ENCODE results near the gene LRCH1. TPM values are rescaled to one million over a fixed set of nuclear protein-coding genes. Genes with fewer than 3 reads are reported as not detected.

Gene LRCH1
- total and polyA plus RNA-seq, 8 donors, result 2.0 to 10.5 (median 3.8) TPM

- no peaks in the 10 kb centered on the region for H3K9me3 ChIP-seq
- H3K4me1 ChIP-seq, result no peaks in the 10 kb centered on the region
- H3K4me3 ChIP-seq, result no peak overlapping the region
- TF ChIP-seq CTCF (IDR thresholded peaks at IDR 0.05), result no peak
- no peak for FAIRE-seq
- WGBS, 2 donors, result 91 to 92% methylated on average over 3 of the region's 3 CpGs
- intact Hi-C loops (cut with DNase I), result no loop called here
- no peaks in the 10 kb centered on the region for H3K27me3 ChIP-seq
- H3K36me3 ChIP-seq, result no peaks in the 10 kb centered on the region
- no peak overlapping the region for H3K27ac ChIP-seq
- no peak for ATAC-seq
- no peak for DNase-seq
Measured at GRCh38 chr13:46539231-46539630, 13.7 kb upstream of the LRCH1 start.

GRCh38 chr13:46541210-46541609, 11.8 kb upstream of the LRCH1 start:
- Histone ChIP-seq H3K4me3 (no peak overlapping the region), H3K27me3 (no peaks in the 10 kb centered on the region), H3K36me3 (no peaks in the 10 kb centered on the region), H3K9me3 (no peaks in the 10 kb centered on the region), H3K4me1 (no peaks in the 10 kb centered on the region), H3K27ac (no peak overlapping the region)
- ATAC-seq (no peak), FAIRE-seq (no peak), DNase-seq (no peak)
- TF ChIP-seq CTCF (IDR thresholded peaks at IDR 0.05), result no peak
- intact Hi-C loops (cut with DNase I), result no loop called here
- 93 to 97% methylated on average over 4 of the region's 4 CpGs for WGBS, 2 donors

DNA sequence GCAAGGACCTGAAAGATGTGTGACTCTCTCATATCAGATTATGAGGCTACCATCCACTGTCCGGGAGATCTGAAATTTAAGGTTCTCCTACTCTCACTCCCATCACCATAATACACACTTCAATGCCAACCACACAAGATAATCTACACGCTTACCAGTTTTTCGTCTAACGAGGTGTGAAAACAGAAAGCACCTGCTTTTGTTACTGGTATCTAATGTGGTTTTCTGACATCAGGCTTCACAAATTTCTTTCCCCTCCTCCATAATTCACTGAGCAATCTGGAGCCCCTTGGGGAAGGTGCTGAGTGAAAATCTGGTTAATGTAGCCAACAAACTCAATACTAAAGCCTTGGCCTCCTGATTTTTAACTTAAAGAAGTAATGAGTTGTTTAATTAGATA, 10.1 kb upstream of the LRCH1 start:
- Histone ChIP-seq H3K9me3 (no peaks in the 10 kb centered on the region), H3K27me3 (no peaks in the 10 kb centered on the region), H3K4me3 (no peak overlapping the region), H3K4me1 (no peaks in the 10 kb centered on the region), H3K27ac (no peak overlapping the region), H3K36me3 (no peaks in the 10 kb centered on the region)
- intact Hi-C loops (cut with DNase I), result no loop called here
- WGBS, 2 donors, result 91 to 94% methylated on average over 4 of the region's 4 CpGs
- FAIRE-seq (no peak), DNase-seq (no peak), ATAC-seq (no peak)
- no peak for TF ChIP-seq CTCF (IDR thresholded peaks at IDR 0.05)

DNA sequence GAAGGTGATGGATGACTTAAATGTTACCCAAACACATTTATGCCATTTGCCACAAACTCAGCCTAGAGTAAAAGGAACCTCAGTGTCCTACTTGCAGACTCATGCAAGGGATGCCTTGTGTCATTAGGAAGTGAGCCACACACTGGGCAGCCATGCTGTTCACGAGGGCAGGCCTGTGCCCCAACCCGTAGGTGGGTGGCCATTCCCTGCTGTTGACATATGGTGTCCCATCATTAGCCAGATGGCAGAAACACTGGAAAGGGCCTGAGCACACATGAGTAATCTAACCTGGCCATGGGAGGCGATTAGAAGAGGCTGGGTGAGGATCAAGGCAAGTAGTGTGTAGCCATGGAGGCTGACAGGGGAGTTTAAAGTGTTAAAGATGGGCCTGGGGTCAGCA, 9.7 kb upstream of the LRCH1 start:
- no peak overlapping the region for H3K27ac ChIP-seq
- WGBS, 2 donors, result 82 to 87% methylated on average over 3 of the region's 3 CpGs
- ATAC-seq, result no peak
- no peaks in the 10 kb centered on the region for H3K36me3 ChIP-seq
- no peak overlapping the region for H3K4me3 ChIP-seq
- H3K4me1 ChIP-seq, result no peaks in the 10 kb centered on the region
- FAIRE-seq, result no peak
- no peak for TF ChIP-seq CTCF (IDR thresholded peaks at IDR 0.05)
- no peaks in the 10 kb centered on the region for H3K9me3 ChIP-seq
- H3K27me3 ChIP-seq, result no peaks in the 10 kb centered on the region
- intact Hi-C loops (cut with DNase I), result no loop called here
- no peak for DNase-seq

DNA sequence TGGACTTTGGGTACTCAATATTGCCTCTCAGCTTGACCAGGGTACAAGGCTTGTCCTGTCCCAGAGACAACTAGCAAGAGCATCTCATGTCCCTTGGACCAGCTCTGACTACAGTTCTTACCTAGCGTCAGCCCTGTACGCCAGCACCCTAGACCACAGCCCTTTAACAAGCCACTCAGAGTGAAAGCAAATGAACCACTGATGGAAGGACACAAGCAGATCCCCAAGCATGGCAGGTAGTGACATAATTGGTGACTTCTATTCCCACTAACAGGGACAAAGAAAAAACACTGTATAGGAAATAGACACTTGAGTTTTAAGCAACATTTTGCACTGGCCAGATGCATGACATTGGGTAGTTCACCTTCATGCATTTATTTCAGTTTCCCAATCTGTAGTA, 8.8 kb upstream of the LRCH1 start:
- WGBS, 2 donors, result 95 to 100% methylated on average over 2 of the region's 2 CpGs
- intact Hi-C loops (cut with DNase I), result no loop called here
- Histone ChIP-seq H3K4me1 (no peaks in the 10 kb centered on the region), H3K27ac (no peak overlapping the region), H3K36me3 (no peaks in the 10 kb centered on the region), H3K4me3 (no peak overlapping the region), H3K9me3 (no peaks in the 10 kb centered on the region), H3K27me3 (no peaks in the 10 kb centered on the region)
- FAIRE-seq (no peak), DNase-seq (no peak), ATAC-seq (no peak)
- TF ChIP-seq CTCF (IDR thresholded peaks at IDR 0.05), result no peak

All from pancreas (tissue), 10 donors.